ENCODE data around the gene SPTLC2. TPM values are rescaled to one million over a fixed set of nuclear protein-coding genes. Genes with fewer than 3 reads are reported as not detected.

Gene SPTLC2
- total RNA-seq, 1 experiment from 2014 or later = 68.4 TPM

DNA sequence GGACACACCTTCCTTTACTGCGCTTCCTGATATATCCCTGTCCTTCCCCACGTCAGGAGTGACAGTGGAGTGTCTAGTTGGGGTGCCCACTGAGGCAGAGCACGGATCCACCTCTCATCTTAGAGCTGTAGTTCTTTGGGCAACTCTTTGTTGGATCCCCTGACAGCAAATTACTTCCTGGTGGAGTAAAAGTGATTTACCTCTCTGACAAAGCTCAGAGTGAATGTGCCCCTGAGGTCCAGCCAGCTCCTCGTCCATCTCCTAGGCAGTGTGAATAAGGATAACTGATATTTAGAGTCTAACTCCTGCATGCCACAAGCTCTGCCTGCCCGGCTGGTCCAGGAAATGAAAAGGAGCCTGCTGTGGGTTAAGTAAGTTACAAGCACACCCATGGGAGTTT lies 142.5 kb downstream of the SPTLC2 start:
- Histone ChIP-seq H4K20me1 (ENCODE audit: insufficient read depth) (no peaks in the 10 kb centered on the region), H3K27ac (no peak overlapping the region), H2AFZ (no peak overlapping the region), H3K4me2 (no peak overlapping the region), H3K27me3 (ENCODE audit: insufficient read depth, low read depth) (peaks cover 33% of the 10 kb centered on the region), H3K9me3 (ENCODE audit: insufficient read depth, low read depth) (no peaks in the 10 kb centered on the region), H3F3A (ENCODE audit: insufficient read depth, low read depth) (peaks cover 16% of the 10 kb centered on the region; the same call in 1 of the 2 replicates), H3K4me1 (replicated peaks; ENCODE audit: insufficient read depth) (no peaks in the 10 kb centered on the region), H3K9me2 (ENCODE audit: insufficient read depth) (no peaks in the 10 kb centered on the region), H3K36me3 (ENCODE audit: low read depth) (no peaks in the 10 kb centered on the region), H3K4me3 (no peak overlapping the region), H3K79me2 (ENCODE audit: low read depth) (no peaks in the 10 kb centered on the region)
- CTCF ChIA-PET = no interaction called here
- POLR2A ChIA-PET (ENCODE audit: unreplicated experiment) = no interaction called here
- TF ChIP-seq, protein P1, sequence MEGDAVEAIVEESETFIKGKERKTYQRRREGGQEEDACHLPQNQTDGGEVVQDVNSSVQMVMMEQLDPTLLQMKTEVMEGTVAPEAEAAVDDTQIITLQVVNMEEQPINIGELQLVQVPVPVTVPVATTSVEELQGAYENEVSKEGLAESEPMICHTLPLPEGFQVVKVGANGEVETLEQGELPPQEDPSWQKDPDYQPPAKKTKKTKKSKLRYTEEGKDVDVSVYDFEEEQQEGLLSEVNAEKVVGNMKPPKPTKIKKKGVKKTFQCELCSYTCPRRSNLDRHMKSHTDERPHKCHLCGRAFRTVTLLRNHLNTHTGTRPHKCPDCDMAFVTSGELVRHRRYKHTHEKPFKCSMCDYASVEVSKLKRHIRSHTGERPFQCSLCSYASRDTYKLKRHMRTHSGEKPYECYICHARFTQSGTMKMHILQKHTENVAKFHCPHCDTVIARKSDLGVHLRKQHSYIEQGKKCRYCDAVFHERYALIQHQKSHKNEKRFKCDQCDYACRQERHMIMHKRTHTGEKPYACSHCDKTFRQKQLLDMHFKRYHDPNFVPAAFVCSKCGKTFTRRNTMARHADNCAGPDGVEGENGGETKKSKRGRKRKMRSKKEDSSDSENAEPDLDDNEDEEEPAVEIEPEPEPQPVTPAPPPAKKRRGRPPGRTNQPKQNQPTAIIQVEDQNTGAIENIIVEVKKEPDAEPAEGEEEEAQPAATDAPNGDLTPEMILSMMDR (conservative IDR thresholded peaks at IDR 0.05) = no peak
- TF ChIP-seq EZH2 (IDR thresholded peaks at IDR 0.05; ENCODE audit: low read depth) = no peak
- BruUV-seq (replicated peaks) = no TSS peak
- DNase-seq = no peak
- intact Hi-C loops (cut with micrococcal nuclease; ENCODE audit: unreplicated experiment) = no loop called here

DNA sequence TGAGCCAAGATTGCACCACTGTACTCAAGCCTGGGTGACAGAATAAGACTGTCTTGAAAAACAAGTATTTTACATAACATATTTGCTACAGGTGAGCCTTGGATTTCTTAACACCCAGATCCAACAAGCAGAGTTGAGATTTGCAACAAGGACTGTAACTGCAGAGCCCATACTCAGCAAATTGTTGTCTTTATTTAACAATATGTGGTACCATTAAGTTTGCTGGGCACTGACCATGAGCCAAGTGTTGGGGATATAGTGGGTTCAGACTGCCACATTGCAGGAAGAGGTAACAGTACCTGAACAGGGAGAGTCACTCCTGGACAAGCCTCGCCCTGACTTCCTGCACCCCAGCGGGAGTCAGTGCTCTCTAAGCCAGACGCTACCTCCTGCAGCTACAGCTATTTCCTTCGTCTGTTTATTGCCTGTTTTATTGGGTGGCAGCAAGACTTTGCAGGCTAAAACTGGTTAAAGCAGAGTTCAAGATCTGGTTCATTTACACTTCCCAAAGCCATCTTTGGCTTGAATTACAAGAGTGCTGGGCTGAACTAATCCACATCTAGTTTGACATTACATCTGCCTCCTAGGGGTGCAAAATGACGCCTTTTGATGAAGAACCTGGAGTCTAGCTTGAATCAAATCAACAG lies 146.1 kb downstream of the SPTLC2 start:
- no peak for TF ChIP-seq EZH2 (IDR thresholded peaks at IDR 0.05; ENCODE audit: low read depth)
- TF ChIP-seq, protein P1 (conservative IDR thresholded peaks at IDR 0.05) = no peak
- DNase-seq = no peak
- Histone ChIP-seq H3F3A (ENCODE audit: insufficient read depth, low read depth) (peaks cover 44% of the 10 kb centered on the region), H3K4me3 (no peak overlapping the region), H3K4me1 (replicated peaks; ENCODE audit: insufficient read depth) (no peaks in the 10 kb centered on the region), H3K9me2 (ENCODE audit: insufficient read depth) (no peaks in the 10 kb centered on the region), H3K79me2 (ENCODE audit: low read depth) (no peaks in the 10 kb centered on the region), H2AFZ (no peak overlapping the region), H3K27me3 (ENCODE audit: insufficient read depth, low read depth) (peaks cover 15% of the 10 kb centered on the region), H3K4me2 (no peak overlapping the region), H3K27ac (no peak overlapping the region), H3K9me3 (ENCODE audit: insufficient read depth, low read depth) (no peaks in the 10 kb centered on the region), H3K36me3 (ENCODE audit: low read depth) (peaks cover 25% of the 10 kb centered on the region), H4K20me1 (ENCODE audit: insufficient read depth) (no peaks in the 10 kb centered on the region; the same call in 1 of the 2 replicates)
- intact Hi-C loops (cut with micrococcal nuclease; ENCODE audit: unreplicated experiment) = no loop called here
- ChIA-PET POLR2A (ENCODE audit: unreplicated experiment) (no interaction called here), CTCF (interaction anchor here (0.6 kb wide), 1 partner anchor 360 kb away, joined by 3 read pairs; no protein-coding TSS in a partner anchor)
- BruUV-seq (replicated peaks) = no TSS peak

DNA sequence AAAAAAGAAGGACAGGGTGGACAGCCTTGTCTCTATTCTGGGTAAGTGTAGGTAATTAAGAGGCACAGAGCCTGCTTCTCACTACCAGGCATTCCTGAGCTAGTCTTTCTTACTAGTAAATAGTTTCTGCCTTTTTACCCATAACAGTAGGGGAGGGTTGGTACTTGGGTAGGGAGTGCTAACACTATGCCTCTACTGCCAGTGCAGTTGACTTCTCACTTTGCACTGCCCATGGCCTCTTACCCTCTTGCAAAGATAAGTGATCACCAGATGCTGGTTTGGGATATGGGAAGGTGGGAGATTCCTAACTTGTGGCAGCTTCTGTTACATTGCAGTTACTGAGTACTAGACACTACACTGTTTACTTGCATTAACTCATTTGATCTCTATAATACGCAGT lies 146.9 kb downstream of the SPTLC2 start:
- ChIA-PET CTCF (no interaction called here), POLR2A (ENCODE audit: unreplicated experiment) (no interaction called here)
- Histone ChIP-seq H3F3A (ENCODE audit: insufficient read depth, low read depth) (peaks cover 53% of the 10 kb centered on the region), H3K79me2 (ENCODE audit: low read depth) (no peaks in the 10 kb centered on the region), H4K20me1 (ENCODE audit: insufficient read depth) (peaks cover 5% of the 10 kb centered on the region; the same call in 1 of the 2 replicates), H3K9me3 (ENCODE audit: insufficient read depth, low read depth) (no peaks in the 10 kb centered on the region), H3K36me3 (ENCODE audit: low read depth) (peaks cover 33% of the 10 kb centered on the region), H2AFZ (no peak overlapping the region), H3K4me1 (replicated peaks; ENCODE audit: insufficient read depth) (no peaks in the 10 kb centered on the region), H3K27me3 (ENCODE audit: insufficient read depth, low read depth) (peaks cover 7% of the 10 kb centered on the region), H3K4me2 (no peak overlapping the region), H3K27ac (no peak overlapping the region), H3K9me2 (ENCODE audit: insufficient read depth) (no peaks in the 10 kb centered on the region), H3K4me3 (no peak overlapping the region)
- TF ChIP-seq, protein P1 (conservative IDR thresholded peaks at IDR 0.05) = no peak
- TF ChIP-seq EZH2 (IDR thresholded peaks at IDR 0.05; ENCODE audit: low read depth) = no peak
- no TSS peak for BruUV-seq (replicated peaks)
- intact Hi-C loops (cut with micrococcal nuclease; ENCODE audit: unreplicated experiment) = no loop called here
- DNase-seq = no peak

Measured in PC-9 (cell line).